ENCODE data around the gene DLG2.

The DLG2 gene

GRCh38 chr11:83722392-83723119 lies 1904.6 kb downstream of the DLG2 start:
- DNase-seq = no peak

GRCh38 chr11:83721263-83721662 lies 1905.9 kb downstream of the DLG2 start:
- DNase-seq = no peak

DNA sequence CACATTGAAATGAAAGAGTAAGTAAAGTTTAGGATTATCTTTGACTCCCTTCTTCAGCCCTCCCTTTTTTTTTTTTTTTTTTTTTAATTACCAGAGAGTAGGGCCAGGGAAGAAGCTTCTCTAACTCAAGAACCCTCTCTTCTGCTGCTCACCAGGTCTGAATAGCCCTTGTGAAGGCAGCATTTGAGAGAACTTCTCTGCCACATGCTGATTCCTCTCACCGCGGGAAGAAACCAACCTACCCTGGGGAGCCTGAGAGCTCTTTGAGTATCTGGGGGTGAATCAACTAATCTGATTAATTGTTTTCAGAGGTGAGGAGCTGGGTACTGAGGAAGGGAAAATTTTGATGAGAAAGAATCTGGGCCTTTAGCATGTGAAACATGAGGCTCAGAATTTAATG lies 1906.5 kb downstream of the DLG2 start:
- DNase-seq = no peak

GRCh38 chr11:83717537-83717936 lies 1909.6 kb downstream of the DLG2 start:
- no peak for DNase-seq

DNA sequence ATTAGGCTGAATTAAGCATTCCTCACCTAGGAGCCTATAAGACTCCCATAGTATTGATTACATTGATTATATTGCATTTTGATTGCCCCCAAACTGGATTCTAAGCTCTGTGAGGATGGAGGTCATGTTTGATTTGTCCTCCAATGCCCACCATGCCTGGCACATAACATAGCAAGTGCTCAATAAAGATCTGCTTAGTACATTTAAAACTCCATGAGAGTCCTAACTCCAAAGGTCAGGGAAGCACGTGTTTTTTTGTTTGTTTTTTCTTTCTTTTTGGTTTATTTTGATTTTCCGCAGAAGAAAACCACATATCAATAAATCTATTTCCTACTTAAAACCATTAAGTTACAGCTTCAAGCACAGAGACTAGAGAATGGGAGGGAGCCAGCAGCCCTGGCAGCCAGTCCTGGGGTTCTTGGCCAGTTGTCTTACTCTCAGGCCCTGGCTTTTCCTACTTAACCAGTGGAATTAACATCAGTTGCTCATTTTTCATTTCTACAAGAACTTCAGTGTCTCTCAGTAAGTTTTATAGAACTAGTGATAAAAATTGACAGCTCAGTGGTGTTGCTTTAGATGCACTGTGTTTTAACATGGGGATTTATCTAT lies 1911.1 kb downstream of the DLG2 start:
- DNase-seq = no peak

GRCh38 chr11:83713708-83714107 lies 1913.4 kb downstream of the DLG2 start:
- no peak for DNase-seq

DNA sequence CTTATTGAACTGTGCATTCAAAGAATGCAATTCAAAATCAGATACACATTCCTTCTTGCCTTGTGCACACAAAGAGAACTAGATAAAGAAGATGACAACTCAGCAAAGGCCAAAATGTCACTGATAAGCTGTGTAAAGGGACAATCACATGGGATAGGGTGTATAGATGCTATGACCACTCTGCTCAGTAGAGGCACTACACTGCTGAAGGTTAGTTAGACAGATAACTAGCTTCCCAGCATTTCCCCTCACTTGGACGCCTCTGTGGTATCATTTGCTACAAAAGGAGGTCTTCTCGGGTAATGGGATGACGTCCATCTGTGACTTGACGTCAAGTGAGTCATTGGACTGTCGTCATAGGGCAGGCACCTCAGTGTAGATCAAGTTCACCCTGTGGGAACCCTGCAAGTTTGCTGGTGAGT lies 1916.0 kb downstream of the DLG2 start:
- DNase-seq = no peak

GRCh38 chr11:83709434-83709833 lies 1917.7 kb downstream of the DLG2 start:
- DNase-seq = no peak

GRCh38 chr11:83706566-83706965 lies 1920.6 kb downstream of the DLG2 start:
- no peak for DNase-seq

GRCh38 chr11:83702796-83703195 lies 1924.3 kb downstream of the DLG2 start:
- no peak for DNase-seq

DNA sequence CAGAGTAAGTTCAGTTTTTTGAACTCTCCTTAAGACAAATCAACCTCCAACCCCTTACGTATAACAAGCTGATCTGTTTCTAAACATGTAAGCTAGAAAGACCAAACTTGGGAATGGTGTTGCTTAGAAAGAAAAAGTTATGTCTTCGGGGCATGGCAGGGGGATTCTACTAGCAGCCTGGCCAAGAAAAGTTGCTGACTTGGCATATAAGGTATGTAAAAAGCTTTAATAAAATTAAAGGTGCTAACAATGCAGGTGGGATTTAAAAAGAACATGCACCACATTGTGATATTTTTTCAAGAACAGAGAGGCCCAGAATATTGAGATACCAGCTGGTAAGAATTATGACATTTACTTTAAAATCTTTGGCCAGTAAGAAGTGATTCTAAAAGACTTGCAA lies 1929.6 kb downstream of the DLG2 start:
- no peak for DNase-seq

DNA sequence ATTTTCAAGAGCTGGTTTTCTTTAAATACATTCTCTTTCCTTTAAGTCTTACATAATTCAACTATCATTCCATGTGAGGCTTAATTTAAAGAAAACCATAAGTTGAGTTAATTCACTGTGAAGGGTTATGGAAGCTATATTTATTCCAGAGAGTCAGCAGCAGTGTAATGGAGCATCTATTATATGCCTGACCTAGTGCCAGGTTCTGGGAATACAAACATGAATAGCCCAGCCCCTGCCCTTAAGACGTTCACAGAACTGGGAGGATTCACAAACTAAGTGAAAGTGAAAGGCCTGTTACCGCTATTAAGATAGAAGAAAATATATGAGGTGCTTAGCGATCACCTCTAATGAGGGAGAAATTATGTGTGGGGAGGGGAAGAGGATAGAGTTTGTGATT lies 1932.1 kb downstream of the DLG2 start:
- no peak for DNase-seq

DNA sequence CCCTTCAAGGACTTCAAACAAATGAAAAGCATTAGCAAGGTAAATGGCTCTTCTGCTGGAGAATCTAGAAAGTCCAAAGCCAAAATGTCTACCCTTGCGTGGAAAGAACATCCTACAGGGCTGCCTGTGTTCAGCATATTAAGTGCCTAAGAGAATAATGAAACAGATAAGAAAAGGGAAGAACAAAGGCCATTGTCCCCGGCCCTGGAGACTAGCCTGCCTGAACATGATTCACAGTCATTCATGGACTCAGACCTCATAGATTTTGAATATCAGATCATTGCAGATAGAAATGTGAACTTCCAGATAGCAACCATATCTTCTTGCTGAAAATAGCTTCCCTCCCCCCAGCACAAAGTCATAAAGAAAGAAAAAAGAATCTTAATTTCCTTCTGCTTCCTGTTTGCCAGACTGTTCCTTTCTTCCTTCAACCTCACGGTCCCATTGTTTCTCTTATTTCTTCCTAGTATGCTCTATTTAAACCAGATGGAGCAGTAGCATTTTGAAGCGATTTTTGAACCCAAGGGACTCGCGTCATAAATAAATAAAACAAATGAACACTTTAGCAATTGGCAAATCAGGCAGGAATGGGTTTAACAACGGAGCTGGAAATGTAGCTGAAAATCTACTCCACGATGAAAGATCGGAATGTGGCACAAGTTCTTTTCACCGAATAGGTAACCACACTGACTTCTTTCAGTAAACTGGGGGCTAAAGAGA lies 1932.8 kb downstream of the DLG2 start:
- DNase-seq = no peak

- DNase-seq = no peak
These were observed 1933.7 kb downstream of the DLG2 start for GRCh38 chr11:83693306-83693992.

DNA sequence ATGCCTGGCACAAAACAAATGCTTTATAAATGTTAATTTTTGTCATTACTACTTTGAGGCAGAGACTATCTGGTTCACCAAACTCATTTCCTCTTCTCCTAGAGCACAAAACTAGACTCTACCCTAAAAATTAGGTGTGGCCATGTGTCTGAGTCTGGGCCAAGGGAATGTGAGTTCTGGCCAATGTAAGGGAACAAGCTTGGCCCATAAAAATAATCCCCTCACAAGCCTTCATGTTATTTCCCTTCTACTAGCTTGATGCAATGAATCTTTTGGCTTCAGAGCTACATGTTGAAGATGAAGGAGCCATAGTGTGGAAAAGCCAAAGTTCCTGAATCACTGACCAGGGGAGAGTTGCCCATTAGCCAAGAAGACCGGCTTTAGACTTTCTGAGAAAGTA lies 1934.5 kb downstream of the DLG2 start:
- DNase-seq = no peak

DNA sequence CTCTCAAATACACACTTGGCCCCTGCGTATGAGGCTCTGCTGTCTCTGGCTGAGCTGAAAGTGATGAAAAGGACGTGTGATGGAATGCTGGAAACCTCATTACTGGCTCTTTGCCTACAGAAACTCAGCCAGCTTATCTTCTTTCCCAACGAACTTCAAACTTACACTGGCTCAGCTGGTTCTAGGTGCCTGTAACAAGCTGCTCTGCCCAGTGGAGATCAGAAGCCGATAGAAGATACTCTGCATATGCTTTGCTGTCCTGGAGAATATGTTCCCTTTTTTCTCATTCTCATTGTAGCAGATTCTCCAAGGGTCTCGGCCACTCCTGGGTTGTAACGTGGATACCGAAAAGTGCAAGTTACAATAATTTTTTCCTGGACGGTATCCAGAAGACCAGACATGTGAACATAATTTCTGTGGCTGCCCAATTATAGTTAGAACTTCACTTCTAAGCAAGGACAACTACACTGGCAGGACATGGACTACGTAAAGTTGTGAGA lies 1935.6 kb downstream of the DLG2 start:
- no peak for DNase-seq

DNA sequence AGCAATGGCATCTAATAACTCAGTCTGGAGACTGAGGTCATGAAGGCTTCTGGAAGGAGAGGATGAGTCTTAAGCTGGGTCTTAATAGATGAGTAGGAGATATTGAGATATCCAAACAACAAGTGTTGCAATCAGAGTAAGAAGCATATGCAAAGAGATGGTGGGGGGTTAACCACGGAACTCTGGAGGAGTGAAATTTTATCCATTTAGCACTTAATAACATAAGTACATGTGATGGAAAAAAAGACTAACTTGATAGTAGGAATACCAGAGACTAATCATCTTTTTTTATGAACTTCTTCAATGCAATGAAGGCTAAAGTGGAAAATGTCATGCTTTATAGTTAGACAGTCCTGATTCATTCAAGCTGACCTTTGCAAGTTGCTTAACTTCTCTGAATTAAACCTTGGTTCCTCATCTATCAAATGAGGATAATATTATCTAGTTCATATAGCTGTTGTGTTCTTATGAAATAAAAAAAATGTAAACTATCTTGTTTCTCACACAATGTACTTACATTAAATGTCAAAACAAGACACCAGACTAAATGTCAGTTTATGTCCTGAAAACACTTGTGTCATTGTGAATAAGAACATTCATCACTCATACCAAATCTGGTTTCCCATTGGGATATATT lies 1937.9 kb downstream of the DLG2 start:
- no peak for DNase-seq

- no peak for DNase-seq
These were observed 1939.4 kb downstream of the DLG2 start for GRCh38 chr11:83687787-83688186.

DNA sequence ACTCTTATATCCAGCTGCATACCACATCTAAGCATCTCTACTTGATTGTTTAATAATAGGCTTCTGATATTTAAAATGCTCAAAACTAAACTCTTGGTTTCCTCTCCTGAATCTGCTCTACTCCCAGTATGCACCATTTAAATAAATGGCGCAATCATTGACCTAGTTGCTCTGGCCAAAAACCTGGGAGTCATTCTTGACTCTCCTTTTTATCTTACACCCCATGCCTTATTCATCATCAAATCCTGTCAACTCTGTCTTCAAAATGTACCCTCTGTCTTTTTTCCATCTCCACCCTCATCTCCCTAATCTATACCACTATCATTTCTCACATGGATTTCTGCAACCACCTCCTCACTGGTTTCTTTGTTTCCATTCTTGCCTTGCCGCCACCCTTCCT lies 1941.4 kb downstream of the DLG2 start:
- no peak for DNase-seq

GRCh38 chr11:83684071-83684470 lies 1943.1 kb downstream of the DLG2 start:
- no peak for DNase-seq

GRCh38 chr11:83682611-83682973 lies 1944.6 kb downstream of the DLG2 start:
- peak; percentile 50 for DNase-seq

GRCh38 chr11:83681906-83682610 lies 1945.1 kb downstream of the DLG2 start:
- DNase-seq = no peak
